Renal cortical epithelial cell (primary cell): ENCODE results near the gene SPOCK2. TPM values are rescaled to one million over a fixed set of nuclear protein-coding genes. Genes with fewer than 3 reads are reported as not detected.
A peak's percentile ranks its signal among the peaks of the same experiment; 100 is the strongest.
"Not testable (repeated sequence)": the region's sequence is repeated elsewhere in the genome, so short reads cannot be mapped to it uniquely, and the experiment has no call there.

Experiments
- DNase-seq: peaks from one replicate; pipeline ENCODE4 v3.0.0-alpha.2; 2011; ENCODE audit warnings: low read depth
- total RNA-seq: library from RNA; depleted of rRNA; stranded (reverse); fragments of >200 nt; gene quantifications from 2 replicates; pipeline ENCODE4 v1.2.3, GENCODE V29; 2014

Gene SPOCK2
- total RNA-seq, result 2.0 and 41.8 TPM in 2 replicates

GRCh38 chr10:72087969-72088888 is at the start of gene SPOCK2:
TSS of gene SPOCK2 (minus strand) at chr10:72088551. CDS start at chr10:72088328, 223 bp downstream.
- no peak for DNase-seq

GRCh38 chr10:72137583-72137982 is 49.2 kb upstream of the SPOCK2 start:
- no peak for DNase-seq

- DNase-seq, result not testable (repeated sequence)
Measured at GRCh38 chr10:72136225-72136624, 47.9 kb upstream of the SPOCK2 start.

GRCh38 chr10:72134785-72135767 is 46.7 kb upstream of the SPOCK2 start:
- DNase-seq, result no peak

GRCh38 chr10:72133517-72133916 is 45.2 kb upstream of the SPOCK2 start:
- peak; percentile 79 for DNase-seq

- no peak for DNase-seq
Measured at GRCh38 chr10:72132854-72133253, 44.5 kb upstream of the SPOCK2 start.

GRCh38 chr10:72127571-72127970 is 39.2 kb upstream of the SPOCK2 start:
- no peak for DNase-seq

- DNase-seq, result no peak
Measured at GRCh38 chr10:72126872-72127232, 38.5 kb upstream of the SPOCK2 start.

GRCh38 chr10:72126184-72126871 is 38.0 kb upstream of the SPOCK2 start:
- peak; percentile 77 for DNase-seq

GRCh38 chr10:72124989-72125388 is 36.6 kb upstream of the SPOCK2 start:
- DNase-seq, result peak; percentile 91

GRCh38 chr10:72124381-72124780 is 36.0 kb upstream of the SPOCK2 start:
- DNase-seq, result no peak

GRCh38 chr10:72123616-72124015 is 35.3 kb upstream of the SPOCK2 start:
- no peak for DNase-seq

GRCh38 chr10:72122221-72122620 is 33.9 kb upstream of the SPOCK2 start:
- no peak for DNase-seq

- DNase-seq, result no peak
Measured at GRCh38 chr10:72121389-72121788, 33.0 kb upstream of the SPOCK2 start.

- no peak for DNase-seq
Measured at GRCh38 chr10:72116372-72116771, 28.0 kb upstream of the SPOCK2 start.

- DNase-seq, result no peak
Measured at GRCh38 chr10:72114706-72115450, 26.5 kb upstream of the SPOCK2 start.

GRCh38 chr10:72110673-72111401 is 22.5 kb upstream of the SPOCK2 start:
- no peak for DNase-seq

GRCh38 chr10:72109636-72110157 is 21.3 kb upstream of the SPOCK2 start:
- no peak for DNase-seq

GRCh38 chr10:72108830-72109635 is 20.7 kb upstream of the SPOCK2 start:
- DNase-seq, result peak; percentile 78
